Colon (tissue), 2 donors: Measurements from ENCODE around the gene CEBPB.
"Not testable (repeated sequence)": the region's sequence is repeated elsewhere in the genome, so short reads cannot be mapped to it uniquely, and the experiment has no call there.

ENCODE experiments used
- FAIRE-seq: peaks from 2 replicates; lab custom pipeline; 2012; peaks lifted over from hg19 to GRCh38; lab: Jason Lieb, UNC
- donor health status: control.
- donor health status: control.

Gene CEBPB

DNA sequence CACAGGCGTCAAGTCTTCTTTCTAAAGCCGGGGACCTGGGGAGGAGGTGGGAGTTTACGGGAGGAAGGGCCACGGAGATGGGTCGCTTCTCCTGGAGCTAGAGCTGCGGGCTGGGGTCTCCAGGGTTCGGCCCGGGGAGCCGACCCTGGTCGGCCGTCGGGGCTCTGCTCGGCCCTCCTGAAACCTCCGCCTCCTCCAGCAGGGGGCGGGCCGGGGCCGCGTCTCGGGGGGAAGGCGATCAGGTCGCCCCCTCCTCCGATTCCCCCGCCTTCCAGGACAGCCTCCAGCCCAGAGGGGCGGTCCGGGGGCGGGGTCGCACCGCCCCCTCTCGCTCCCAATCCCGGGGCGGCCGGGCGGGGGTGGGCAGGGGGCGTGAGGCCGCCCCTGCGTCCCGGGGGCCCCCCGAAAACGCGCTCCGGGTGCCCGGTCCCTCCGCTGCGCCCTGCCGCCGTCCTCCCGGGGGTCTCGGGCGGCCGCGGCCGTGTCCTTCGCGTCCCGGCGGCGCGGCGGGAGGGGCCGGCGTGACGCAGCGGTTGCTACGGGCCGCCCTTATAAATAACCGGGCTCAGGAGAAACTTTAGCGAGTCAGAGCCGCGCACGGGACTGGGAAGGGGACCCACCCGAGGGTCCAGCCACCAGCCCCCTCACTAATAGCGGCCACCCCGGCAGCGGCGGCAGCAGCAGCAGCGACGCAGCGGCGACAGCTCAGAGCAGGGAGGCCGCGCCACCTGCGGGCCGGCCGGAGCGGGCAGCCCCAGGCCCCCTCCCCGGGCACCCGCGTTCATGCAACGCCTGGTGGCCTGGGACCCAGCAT is at the start of gene CEBPB:
Gene CEBPB (plus strand): TSS at position 580 of the 814 bp plus-strand sequence. CDS start 204 bp downstream, at position 784.
- FAIRE-seq, result no peak

GRCh38 chr20:50141018-50141675 is 49.5 kb upstream of the CEBPB start:
- FAIRE-seq, result no peak

DNA sequence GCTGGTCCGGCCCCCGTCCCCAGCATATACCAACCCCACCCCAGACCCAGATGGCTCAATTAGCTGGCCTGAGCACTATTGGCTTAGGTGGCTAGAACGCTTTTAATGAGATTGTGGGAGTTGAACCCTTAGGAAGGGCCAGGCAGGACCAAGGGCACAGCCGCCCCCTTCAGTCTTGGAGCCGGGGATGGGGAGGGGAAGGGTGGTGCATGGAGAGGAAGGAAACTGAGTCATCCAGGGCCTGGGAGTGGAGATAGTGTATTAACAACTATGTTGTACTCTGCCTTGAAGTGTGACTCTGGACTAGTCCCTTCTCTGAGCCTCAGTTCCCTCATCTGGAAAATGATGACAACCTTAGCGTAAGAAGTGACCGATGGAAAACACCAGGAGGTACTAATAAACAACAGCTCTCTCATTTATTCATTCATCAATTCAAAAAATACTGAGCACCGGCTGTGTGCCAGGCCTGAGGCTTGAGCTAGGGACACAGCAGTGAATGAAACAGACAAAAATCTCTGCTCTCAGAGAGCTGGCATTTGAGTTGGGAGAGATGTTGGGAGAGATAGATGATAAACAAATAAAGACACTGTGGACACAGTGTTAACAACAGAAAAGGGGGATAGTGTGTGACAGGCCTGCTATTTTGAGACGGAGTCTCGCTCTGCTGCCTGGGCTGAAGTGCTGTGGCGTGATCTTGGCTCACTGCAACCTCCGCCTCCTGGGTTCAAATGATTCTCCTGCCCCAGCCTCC is 48.6 kb upstream of the CEBPB start:
- FAIRE-seq, result no peak

GRCh38 chr20:50142812-50143211 is 47.8 kb upstream of the CEBPB start:
- no peak for FAIRE-seq

GRCh38 chr20:50144362-50144761 is 46.3 kb upstream of the CEBPB start:
- FAIRE-seq, result no peak

DNA sequence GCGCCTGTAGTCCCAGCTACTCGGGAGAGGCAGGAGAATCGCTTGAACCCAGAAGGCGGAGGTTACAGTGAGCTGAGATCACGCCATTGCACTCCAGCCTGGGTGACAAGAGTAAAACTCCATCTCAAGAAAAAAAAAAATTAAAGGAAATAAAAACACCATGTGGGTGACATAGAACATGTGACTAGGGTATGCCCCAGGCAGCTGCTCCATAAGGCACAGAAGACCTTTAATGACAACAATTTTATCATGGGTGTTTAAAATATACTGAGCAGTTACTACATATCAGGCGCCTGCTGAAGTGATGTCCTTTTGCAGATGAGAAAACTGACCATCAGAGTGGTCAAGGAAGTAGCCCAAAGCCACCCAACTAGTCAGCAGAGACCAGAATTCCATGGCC is 45.1 kb upstream of the CEBPB start:
- FAIRE-seq, result no peak

DNA sequence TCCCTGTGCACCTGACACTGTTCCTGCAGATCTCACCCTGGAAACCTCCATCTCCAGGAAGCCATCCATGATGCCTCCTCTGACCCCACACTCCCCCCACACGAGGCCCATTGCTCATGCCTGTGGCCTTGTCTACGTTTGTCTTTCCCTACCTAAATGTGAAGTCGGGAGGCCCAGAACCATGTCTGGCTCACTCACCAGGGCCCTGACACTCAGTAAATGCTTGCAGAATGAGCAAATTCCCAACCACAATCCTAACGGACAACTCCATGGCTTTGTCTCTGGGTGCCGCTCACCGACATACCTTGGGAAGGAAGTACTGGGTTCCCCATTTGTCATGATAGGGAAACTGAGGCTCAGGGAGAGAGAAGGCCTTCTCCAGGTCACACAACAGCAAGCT is 44.4 kb upstream of the CEBPB start:
- FAIRE-seq, result no peak

- no peak for FAIRE-seq
Measured at GRCh38 chr20:50146732-50147662, 43.6 kb upstream of the CEBPB start.

GRCh38 chr20:50149481-50150254 is 41.0 kb upstream of the CEBPB start:
- FAIRE-seq, result no peak

DNA sequence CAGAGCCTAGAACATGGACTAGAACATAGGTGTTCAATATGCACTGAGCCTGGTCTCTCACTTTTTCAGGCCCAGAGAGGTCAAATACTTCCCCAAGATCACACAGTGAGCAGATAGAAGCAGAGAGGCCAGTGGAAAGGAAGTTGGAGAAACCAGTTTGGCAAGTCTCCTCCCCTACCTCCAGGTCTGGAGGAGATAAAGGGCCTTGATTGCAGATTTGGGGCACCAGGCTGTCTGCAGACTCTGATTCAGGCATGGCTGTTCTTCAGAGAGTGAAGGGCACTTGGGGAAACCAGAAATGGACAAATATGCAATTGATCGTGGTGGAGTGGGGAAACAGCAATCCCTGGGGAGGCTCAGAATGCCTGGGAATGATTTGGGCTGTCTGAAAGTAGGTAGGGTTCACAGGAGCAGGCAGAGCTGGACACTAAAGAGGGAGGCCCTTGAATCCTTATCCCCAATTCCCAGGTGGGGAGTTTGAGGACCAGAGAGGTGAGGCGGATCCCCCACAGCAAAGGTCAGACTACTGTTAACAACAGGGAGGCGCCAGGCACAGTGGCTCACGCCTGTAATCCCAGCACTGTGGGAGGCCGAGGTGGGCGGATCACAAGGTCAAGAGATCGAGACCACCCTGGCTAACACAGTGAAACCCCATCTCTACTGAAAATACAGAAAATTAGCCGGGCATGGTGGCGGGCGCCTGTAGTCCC is 39.4 kb upstream of the CEBPB start:
- no peak for FAIRE-seq

DNA sequence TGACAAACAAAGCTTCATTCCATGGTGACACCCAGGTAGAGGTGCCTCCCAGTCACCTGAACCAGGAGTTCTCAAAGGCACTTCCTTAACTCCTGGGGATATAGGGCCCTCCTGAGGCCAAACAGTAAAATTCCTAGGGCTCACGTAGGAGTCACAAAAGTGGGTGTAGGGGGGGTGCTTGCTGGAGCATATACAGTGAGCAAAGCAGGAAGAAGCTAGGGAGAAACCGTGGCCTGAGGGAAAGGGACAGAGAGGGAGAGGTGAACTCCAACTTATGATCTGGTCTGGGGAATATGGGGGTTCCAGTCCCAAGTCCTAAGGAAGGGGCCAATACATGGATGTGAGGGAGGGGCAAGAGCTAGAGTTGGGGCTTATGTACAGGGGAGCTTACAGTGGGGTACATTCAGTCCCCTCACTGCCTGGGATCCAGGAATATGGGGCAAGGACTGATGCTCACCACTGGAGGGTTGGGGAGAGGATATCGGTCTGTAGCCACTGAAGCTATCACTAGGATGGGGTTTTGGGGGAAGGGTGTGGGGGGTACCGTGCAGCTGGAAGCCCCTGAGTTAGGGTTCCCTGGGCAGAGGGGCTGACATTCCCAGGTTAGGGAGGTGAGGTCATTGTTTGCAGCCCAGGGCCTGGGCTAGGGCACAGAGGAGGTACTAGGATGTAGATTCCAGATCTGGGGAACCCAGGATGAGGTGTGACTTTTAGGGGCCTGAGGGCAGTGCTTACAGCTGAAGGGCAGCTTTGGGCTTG is 38.1 kb upstream of the CEBPB start:
- no peak for FAIRE-seq

DNA sequence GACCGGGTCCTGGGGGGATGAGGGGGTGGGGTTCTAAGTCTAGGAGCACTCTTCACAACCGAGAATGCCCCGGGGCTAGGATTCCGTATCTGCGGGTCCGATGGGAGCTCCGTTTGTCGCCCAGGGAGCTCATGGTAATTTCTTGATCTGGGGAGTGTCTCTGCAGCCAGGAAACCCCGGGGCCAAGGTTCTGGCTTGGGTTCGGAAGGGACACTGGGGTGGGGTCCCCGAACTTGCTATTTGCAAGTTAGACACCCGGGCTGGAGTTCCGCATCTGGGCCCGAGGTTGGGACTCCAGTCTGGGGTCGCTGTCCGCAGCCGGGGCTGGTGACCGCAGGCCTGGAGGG is 37.5 kb upstream of the CEBPB start:
- no peak for FAIRE-seq

DNA sequence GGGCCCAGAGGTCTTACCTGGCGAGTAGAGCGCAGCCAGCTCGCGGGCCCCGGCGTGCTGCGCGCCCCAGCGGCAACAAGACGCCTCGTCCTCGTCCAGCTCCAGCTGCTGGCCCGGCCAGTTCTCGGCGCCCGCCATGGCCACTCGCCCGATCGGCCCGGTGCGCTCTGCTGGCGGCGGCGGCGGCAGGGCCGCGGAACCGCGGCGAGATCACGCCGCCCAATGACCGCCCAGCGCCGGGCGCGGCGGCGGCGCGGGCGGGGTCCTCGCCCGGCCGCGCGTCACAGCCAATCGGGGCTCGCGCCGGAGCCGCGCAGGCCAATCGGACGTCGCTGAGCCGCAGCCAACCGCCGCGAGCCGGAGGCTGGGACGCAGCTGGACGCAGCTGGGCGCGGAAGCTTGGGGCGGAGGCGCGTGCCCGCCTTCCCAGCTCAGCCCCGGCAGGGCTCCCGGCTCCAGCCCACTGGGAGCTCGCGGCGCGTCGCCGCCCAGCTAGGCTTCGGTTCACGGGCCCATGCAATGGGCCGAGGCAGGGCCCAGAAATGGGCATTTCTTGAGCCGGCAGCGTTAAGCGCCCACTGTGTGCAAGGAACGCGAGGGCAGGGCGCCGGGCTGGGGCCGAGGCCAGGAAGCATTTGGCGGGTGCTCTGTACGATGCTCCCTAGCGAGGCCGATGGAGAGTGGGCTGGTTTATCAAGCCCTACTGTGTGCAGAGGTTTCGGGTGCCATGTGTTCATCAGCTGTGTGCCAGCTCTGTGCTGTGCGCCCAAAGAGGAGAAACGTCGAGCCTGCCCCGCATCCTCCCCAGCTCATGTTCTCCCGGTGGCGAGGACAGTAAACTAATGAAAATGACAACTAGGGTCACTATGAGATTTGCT is 36.9 kb upstream of the CEBPB start, which contains the start of gene PEDS1:
Gene PEDS1 (minus strand): TSS at position 224 of the 878 bp plus-strand sequence. CDS start 86 bp downstream, at position 138.
- FAIRE-seq, result no peak

GRCh38 chr20:50161494-50161893 is 29.1 kb upstream of the CEBPB start:
- not testable (repeated sequence) for FAIRE-seq

DNA sequence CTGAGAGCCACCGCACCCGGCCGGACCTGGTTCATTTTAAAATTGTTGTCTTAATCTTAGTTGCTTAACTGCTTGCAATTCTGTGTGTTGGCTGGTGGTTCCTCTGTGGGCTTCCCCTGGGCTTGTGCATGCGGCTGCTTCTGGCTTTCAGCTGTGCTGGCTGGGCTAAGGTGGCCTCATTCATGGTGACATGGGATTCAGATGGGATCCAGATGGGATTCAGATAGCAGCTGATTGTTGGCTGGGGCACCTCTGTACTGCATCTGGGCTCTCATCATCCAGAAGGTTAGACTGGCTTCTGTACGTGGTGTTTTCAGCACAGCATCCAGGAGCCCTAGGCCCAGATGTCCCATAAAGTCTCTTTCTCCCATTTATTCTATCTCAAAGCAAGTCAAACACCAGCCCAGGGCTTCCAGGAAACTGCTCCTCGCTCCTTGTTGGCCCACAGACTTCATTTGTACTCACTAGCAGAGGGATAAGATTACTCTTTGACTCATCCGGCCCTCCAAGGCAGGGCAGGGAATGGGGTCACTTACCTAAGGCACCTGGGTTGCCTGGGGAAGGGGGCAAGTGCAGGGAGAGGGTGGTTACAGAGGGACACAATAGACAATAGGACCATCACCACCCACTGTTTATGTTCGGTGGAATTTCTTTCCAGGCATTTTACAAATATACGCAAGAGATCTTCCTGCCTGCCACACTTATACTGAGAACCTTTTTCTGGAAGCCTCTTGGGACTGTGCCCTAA is 26.9 kb upstream of the CEBPB start:
- FAIRE-seq, result no peak

DNA sequence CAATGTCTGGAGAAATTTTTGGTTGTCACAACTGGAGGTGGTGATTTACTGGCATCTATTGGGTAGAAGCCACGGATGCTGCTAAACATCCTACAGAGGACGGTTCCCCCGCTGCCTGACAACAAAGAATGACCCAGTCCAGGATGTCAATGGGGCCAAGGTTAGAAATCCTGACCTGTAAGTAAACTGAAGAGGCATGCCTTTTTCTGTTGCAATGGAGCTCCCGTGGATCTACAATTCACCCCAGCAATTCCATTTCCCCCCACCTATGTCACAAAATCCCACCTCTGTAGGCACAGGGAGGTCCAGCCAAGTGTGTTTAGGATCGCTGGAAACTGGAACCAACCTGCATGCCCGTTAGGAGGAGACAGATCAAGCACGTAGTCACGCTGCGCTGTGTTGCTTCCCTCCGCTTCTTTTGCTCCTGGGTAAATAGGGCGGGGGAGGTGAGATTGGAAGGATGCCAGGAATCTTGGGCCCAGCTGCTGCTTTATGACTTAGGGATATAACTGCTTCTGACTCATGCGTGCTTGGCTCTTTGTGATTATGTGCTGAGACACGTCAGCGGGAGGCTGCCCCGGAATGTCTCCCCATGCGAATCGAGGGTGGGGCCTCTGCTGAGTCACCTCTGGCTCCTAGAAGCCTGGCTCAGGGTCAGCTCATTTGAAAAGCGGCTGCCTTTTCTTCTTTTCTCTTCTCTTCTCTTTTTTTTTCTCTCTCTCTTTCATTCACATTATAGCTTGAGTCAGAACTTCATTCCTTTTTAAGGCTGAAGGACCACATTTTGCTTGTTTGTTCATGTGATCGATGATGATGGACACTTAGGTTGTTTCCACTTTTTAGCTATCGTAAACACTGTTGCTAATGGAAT is 24.7 kb upstream of the CEBPB start:
- peak; percentile 10 for FAIRE-seq

DNA sequence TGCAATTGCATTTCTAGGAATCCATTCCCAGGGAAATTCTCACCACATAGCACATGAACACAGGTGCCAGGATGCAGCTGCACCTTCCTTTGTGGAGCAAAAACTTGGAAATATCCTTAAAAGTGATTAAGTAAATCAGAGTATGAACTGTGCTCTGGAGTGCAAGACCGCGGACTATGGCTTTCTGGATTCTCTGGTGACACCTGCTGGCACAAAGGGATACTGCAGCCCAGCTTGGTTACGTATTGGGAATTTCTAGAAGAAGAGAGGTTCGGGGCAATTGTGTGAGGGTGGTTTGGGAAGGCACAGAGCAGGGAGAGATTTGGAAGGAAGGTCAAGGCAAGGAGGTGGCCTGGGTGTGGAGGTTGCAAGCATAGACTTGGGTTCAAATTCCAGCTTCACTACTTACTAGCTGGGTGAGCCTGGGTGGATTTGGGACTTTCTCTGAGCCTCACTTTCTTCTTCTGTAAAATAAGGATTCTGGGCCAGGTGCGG is 21.3 kb upstream of the CEBPB start:
- no peak for FAIRE-seq
